MM.1S (cell line): ENCODE results near the gene ATF7IP.

Experiments used
- DNase-seq: peaks from one replicate; pipeline ENCODE4 v3.0.0-alpha.2; 2015
- H2AFZ ChIP-seq: fragments of 300-600 bp; sonication (generic); 2 replicates; pipeline ENCODE4 v1.6.0; 2016; ENCODE audit warnings: antibody characterized with exemption, low read length
- H3F3A ChIP-seq: fragments of 300-600 bp; sonication (generic); 2 replicates; pipeline ENCODE4 v1.6.1; 2016; ENCODE audit warnings: mild to moderate bottlenecking, antibody characterized with exemption, low read length, moderate library complexity, mixed read lengths; ENCODE audit not compliant: insufficient read depth
- H3K27ac ChIP-seq: fragments of 300-600 bp; sonication (generic); 2 replicates; pipeline ENCODE4 v1.5.1; 2016; ENCODE audit warnings: mild to moderate bottlenecking, low read length
- H3K27me3 ChIP-seq: fragments of 300-600 bp; sonication (generic); replicated peaks from 2 replicates; pipeline ENCODE4 v1.6.0; 2016; ENCODE audit warnings: low read length; ENCODE audit not compliant: insufficient read depth
- H3K36me3 ChIP-seq: fragments of 300-600 bp; sonication (generic); replicated peaks from 2 replicates; pipeline ENCODE4 v1.6.1; 2016; ENCODE audit warnings: mild to moderate bottlenecking, low read length, mixed read lengths; ENCODE audit not compliant: insufficient read depth
- H3K4me1 ChIP-seq: fragments of 300-600 bp; sonication (generic); 2 replicates; pipeline ENCODE4 v1.6.1; 2016; ENCODE audit warnings: low read length, mixed read lengths
- H3K4me2 ChIP-seq: fragments of 300-600 bp; sonication (generic); 2 replicates; pipeline ENCODE4 v1.6.0; 2016; ENCODE audit warnings: low read depth, low read length
- H3K4me3 ChIP-seq: fragments of 300-600 bp; sonication (generic); 2 replicates; pipeline ENCODE4 v1.5.1; 2016; ENCODE audit warnings: low read length, mixed read lengths
- H3K79me2 ChIP-seq: fragments of 300-600 bp; sonication (generic); 2 replicates; pipeline ENCODE4 v1.6.1; 2016; ENCODE audit warnings: mixed run types, low read length, mixed read lengths
- H3K9ac ChIP-seq: fragments of 300-600 bp; sonication (generic); 2 replicates; pipeline ENCODE4 v1.6.1; 2016; ENCODE audit warnings: low read length, mixed read lengths
- H3K9me2 ChIP-seq: fragments of 300-600 bp; sonication (generic); replicated peaks from 2 replicates; pipeline ENCODE4 v1.6.1; 2016; ENCODE audit warnings: mild to moderate bottlenecking, low read length, mixed read lengths; ENCODE audit not compliant: insufficient read depth
- H3K9me3 ChIP-seq: fragments of 300-600 bp; sonication (generic); replicated peaks from 2 replicates; pipeline ENCODE4 v1.6.1; 2016; ENCODE audit warnings: mild to moderate bottlenecking, low read length, mixed read lengths; ENCODE audit not compliant: insufficient read depth
- H4K20me1 ChIP-seq: fragments of 300-600 bp; sonication (generic); 2 replicates; pipeline ENCODE4 v1.6.1; 2016; ENCODE audit warnings: mild to moderate bottlenecking, low read length, moderate library complexity, mixed read lengths; ENCODE audit not compliant: insufficient read depth
- CTCF ChIP-seq: fragments of 300-600 bp; sonication (generic); IDR thresholded peaks from 2 replicates; pipeline ENCODE4 v1.5.1; 2016; ENCODE audit warnings: antibody characterized with exemption, low read length, mixed read lengths
- EZH2 ChIP-seq: fragments of 300-600 bp; sonication (generic); optimal IDR thresholded peaks from 2 replicates; pipeline ENCODE3; 2017; ENCODE audit warnings: low read depth, mild to moderate bottlenecking, antibody characterized with exemption, low read length, mixed read lengths
- EZH2phosphoT487 ChIP-seq: fragments of 300-600 bp; sonication (generic); IDR thresholded peaks from 2 replicates; pipeline ENCODE4 v1.6.1; 2018; ENCODE audit warnings: antibody characterized with exemption, low read length

Gene ATF7IP

GRCh38 chr12:14514154-14514842 is 148.8 kb downstream of the ATF7IP start:
- Histone ChIP-seq H4K20me1 (no peaks in the 10 kb centered on the region), H3K4me1 (no peaks in the 10 kb centered on the region), H3K9me3 (no peaks in the 10 kb centered on the region), H3F3A (no peaks in the 10 kb centered on the region), H3K4me2 (no peak overlapping the region), H3K4me3 (no peak overlapping the region), H3K27me3 (no peaks in the 10 kb centered on the region), H3K9ac (no peak overlapping the region), H2AFZ (no peak overlapping the region), H3K79me2 (no peaks in the 10 kb centered on the region), H3K36me3 (no peaks in the 10 kb centered on the region), H3K27ac (no peak overlapping the region), H3K9me2 (no peaks in the 10 kb centered on the region)
- no peak for DNase-seq
- TF ChIP-seq EZH2, result no peak
- TF ChIP-seq CTCF, result peak; percentile 16

DNA sequence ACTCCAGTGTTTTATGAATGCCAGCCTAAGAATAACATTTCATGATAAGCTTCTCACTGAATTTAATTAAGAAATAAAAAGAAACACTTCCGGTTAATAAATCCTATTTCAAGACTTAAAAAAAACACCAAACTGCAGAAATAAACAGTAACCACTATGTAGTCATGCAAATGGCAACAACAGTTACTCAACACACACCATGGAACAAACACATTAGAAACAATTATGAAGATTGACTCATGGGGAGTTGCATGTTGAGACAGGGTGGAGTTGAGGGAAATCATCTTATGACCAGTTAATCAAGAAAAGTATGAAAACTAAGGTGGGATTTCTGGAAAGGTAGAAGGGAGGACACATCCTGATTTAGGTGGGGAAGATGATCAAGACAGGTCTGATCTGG is 149.5 kb downstream of the ATF7IP start:
- H4K20me1 ChIP-seq, result no peaks in the 10 kb centered on the region
- no peak overlapping the region for H3K27ac ChIP-seq
- H2AFZ ChIP-seq, result no peak overlapping the region
- no peaks in the 10 kb centered on the region for H3K9me2 ChIP-seq
- no peaks in the 10 kb centered on the region for H3K79me2 ChIP-seq
- no peaks in the 10 kb centered on the region for H3K27me3 ChIP-seq
- no peaks in the 10 kb centered on the region for H3K9me3 ChIP-seq
- H3K4me1 ChIP-seq, result no peaks in the 10 kb centered on the region
- no peak overlapping the region for H3K9ac ChIP-seq
- H3K36me3 ChIP-seq, result no peaks in the 10 kb centered on the region
- TF ChIP-seq EZH2 (no peak), EZH2phosphoT487 (no peak), CTCF (no peak)
- H3K4me3 ChIP-seq, result no peak overlapping the region
- H3F3A ChIP-seq, result no peaks in the 10 kb centered on the region
- no peak overlapping the region for H3K4me2 ChIP-seq
- no peak for DNase-seq

GRCh38 chr12:14521822-14522221 is 156.3 kb downstream of the ATF7IP start:
- Histone ChIP-seq H3K9me3 (no peaks in the 10 kb centered on the region), H3K27me3 (no peaks in the 10 kb centered on the region), H3K36me3 (no peaks in the 10 kb centered on the region), H3K4me2 (no peak overlapping the region), H3K27ac (no peak overlapping the region), H4K20me1 (no peaks in the 10 kb centered on the region), H3K4me1 (no peaks in the 10 kb centered on the region), H2AFZ (no peak overlapping the region), H3K9ac (no peak overlapping the region), H3K9me2 (no peaks in the 10 kb centered on the region), H3K79me2 (no peaks in the 10 kb centered on the region), H3F3A (no peaks in the 10 kb centered on the region), H3K4me3 (no peak overlapping the region)
- DNase-seq, result no peak
- TF ChIP-seq CTCF (no peak), EZH2 (no peak), EZH2phosphoT487 (no peak)
